H1 (cell line): ENCODE data around the gene HS3ST6. TPM values are rescaled to one million over a fixed set of nuclear protein-coding genes. Genes with fewer than 3 reads are reported as not detected.

Source experiments
- CTCF ChIA-PET: fragments of 300-600 bp; sonication (Branson Sonifier 250); formaldehyde crosslinking; loops from one replicate; lab custom pipeline; 2021; ENCODE audit not compliant: partially characterized antibody; lab: Charles Lee
- POLR2A ChIA-PET: fragments of 300-600 bp; sonication (Branson Sonifier 250); formaldehyde crosslinking; loops from one replicate; lab custom pipeline; 2021; ENCODE audit warnings: inconsistent platforms; ENCODE audit not compliant: partially characterized antibody; lab: Charles Lee
- DNase-seq, 2 experiments: peaks; one replicate each; pipeline versions ENCODE4 v3.0.0 to v3.0.0-alpha.2; 2010 to 2022; ENCODE audit warnings: low spot score in 2 of 2, low read depth in 1 of 2, mixed read lengths in 1 of 2
- FAIRE-seq: peaks from 2 replicates; lab custom pipeline; 2011; peaks lifted over from hg19 to GRCh38; lab: Jason Lieb, UNC
- H2AFZ ChIP-seq: 2 replicates; pipeline ENCODE4 v1.8.1; 2012; ENCODE audit warnings: low read length, inconsistent platforms
- H2AK5ac ChIP-seq: 2 replicates; pipeline ENCODE4 v1.6.1; 2013; ENCODE audit warnings: low read depth, low read length
- H2BK120ac ChIP-seq: replicated peaks from 2 replicates; pipeline ENCODE3; 2013; ENCODE audit warnings: low read depth, low read length, inconsistent platforms
- H2BK12ac ChIP-seq: 2 replicates; pipeline ENCODE4 v1.6.1; 2013; ENCODE audit warnings: low read depth, low read length
- H2BK15ac ChIP-seq: 2 replicates; pipeline ENCODE4 v1.6.1; 2013; ENCODE audit warnings: low read length
- H2BK20ac ChIP-seq: 2 replicates; pipeline ENCODE4 v1.6.1; 2013; ENCODE audit warnings: low read length
- H2BK5ac ChIP-seq: 2 replicates; pipeline ENCODE4 v1.6.1; 2013; ENCODE audit warnings: low read depth, low read length
- H3K14ac ChIP-seq: 2 replicates; pipeline ENCODE4 v1.6.1; 2013; ENCODE audit warnings: inconsistent platforms; ENCODE audit not compliant: insufficient read length
- H3K18ac ChIP-seq: 2 replicates; pipeline ENCODE4 v1.6.1; 2013; ENCODE audit warnings: low read length; ENCODE audit errors: extremely low read depth
- H3K23ac ChIP-seq: 2 replicates; pipeline ENCODE4 v1.6.1; 2013; ENCODE audit warnings: inconsistent platforms; ENCODE audit not compliant: insufficient read length
- H3K23me2 ChIP-seq: 2 replicates; pipeline ENCODE4 v1.6.1; 2013; ENCODE audit warnings: low read depth, low read length
- H3K27ac ChIP-seq: 2 replicates; pipeline ENCODE4 v1.6.1; 2011; ENCODE audit warnings: low read depth, low read length, inconsistent platforms
- H3K27me3 ChIP-seq, 4 experiments: replicated peaks in 1 of 4; 1 replicate in 1 of 4; 2 replicates in 3 of 4; pipeline versions ENCODE4 v1.6.1 to v1.8.1; 2011 to 2013; ENCODE audit warnings: low read length in 3 of 4, mild to moderate bottlenecking in 3 of 4, inconsistent platforms in 2 of 4, mixed read lengths in 2 of 4, moderate library complexity in 1 of 4; ENCODE audit not compliant: control insufficient read depth in 3 of 4, insufficient read depth in 3 of 4; ENCODE audit errors: extremely low read depth in 1 of 4
- H3K36me3 ChIP-seq, 4 experiments: 2 replicates each; pipeline versions ENCODE4 v1.6.1 to v1.8.1; 2011 to 2013; ENCODE audit warnings: mild to moderate bottlenecking in 4 of 4, low read length in 3 of 4, moderate library complexity in 2 of 4, control low read depth in 1 of 4, inconsistent platforms in 1 of 4; ENCODE audit not compliant: insufficient read depth in 4 of 4, control insufficient read depth in 2 of 4
- H3K4ac ChIP-seq: replicated peaks from 2 replicates; pipeline ENCODE3; 2013; ENCODE audit warnings: low read length, low read depth, mixed read lengths, inconsistent platforms; ENCODE audit not compliant: insufficient read length
- H3K4me1 ChIP-seq, 4 experiments: replicated peaks in 1 of 4; 1 replicate in 1 of 4; 2 replicates in 3 of 4; pipeline versions ENCODE4 v1.6.1 to v1.8.1; 2011 to 2013; ENCODE audit warnings: low read length in 3 of 4, inconsistent platforms in 2 of 4, mixed read lengths in 1 of 4; ENCODE audit not compliant: insufficient read depth in 4 of 4, control insufficient read depth in 3 of 4
- H3K4me2 ChIP-seq, 2 experiments: 2 replicates each; pipeline versions ENCODE4 v1.6.1 to v1.8.1; 2011 to 2013; ENCODE audit warnings: low read depth in 2 of 2, low read length in 2 of 2, control low read depth in 1 of 2, inconsistent platforms in 1 of 2, mild to moderate bottlenecking in 1 of 2; ENCODE audit not compliant: insufficient read depth in 1 of 2
- H3K4me3 ChIP-seq, 4 experiments: fragments of 200-600, 300-600 bp in 1 of 4; sonication (generic), shearing (Covaris generic), sonication (Bioruptor Twin) in 1 of 4; 2 replicates each; pipeline versions ENCODE4 v1.5.1 to v1.8.1; 2011 to 2016; ENCODE audit warnings: low read length in 4 of 4, low read depth in 3 of 4, control low read depth in 2 of 4, inconsistent platforms in 2 of 4, mild to moderate bottlenecking in 2 of 4, mixed read lengths in 1 of 4, moderate library complexity in 1 of 4; ENCODE audit not compliant: insufficient read depth in 2 of 4; ENCODE audit errors: extremely low read depth in 1 of 4
- H3K56ac ChIP-seq: replicated peaks from 2 replicates; pipeline ENCODE3; 2013; ENCODE audit warnings: low read depth, mild to moderate bottlenecking, mixed read lengths, low read length, inconsistent platforms; ENCODE audit not compliant: insufficient read length
- H3K79me1 ChIP-seq: 2 replicates; pipeline ENCODE4 v1.6.1; 2013; ENCODE audit warnings: low read depth, low read length, control low read depth
- H3K79me2 ChIP-seq, 2 experiments: 2 replicates each; pipeline versions ENCODE4 v1.6.1 to v1.8.1; 2012 to 2013; ENCODE audit warnings: low read length in 2 of 2, mild to moderate bottlenecking in 2 of 2, inconsistent platforms in 1 of 2; ENCODE audit not compliant: insufficient read depth in 2 of 2, control insufficient read depth in 1 of 2
- H3K9ac ChIP-seq, 4 experiments: replicated peaks in 1 of 4; 1 replicate in 1 of 4; 2 replicates in 3 of 4; pipeline versions ENCODE4 v1.6.1 to v1.8.1; 2011 to 2013; ENCODE audit warnings: low read depth in 3 of 4, low read length in 3 of 4, control low read depth in 2 of 4, mild to moderate bottlenecking in 2 of 4, moderate library complexity in 2 of 4, inconsistent platforms in 1 of 4; ENCODE audit errors: extremely low read depth in 1 of 4
- H3K9me3 ChIP-seq, 2 experiments: 2 replicates each; pipeline versions ENCODE4 v1.6.1 to v1.8.1; 2012 to 2013; ENCODE audit warnings: mild to moderate bottlenecking in 2 of 2, moderate library complexity in 2 of 2, control low read depth in 1 of 2, inconsistent platforms in 1 of 2, low read depth in 1 of 2, low read length in 1 of 2, mixed read lengths in 1 of 2; ENCODE audit not compliant: insufficient read depth in 2 of 2
- H4K20me1 ChIP-seq, 2 experiments: replicated peaks in 1 of 2; 2 replicates each; pipeline versions ENCODE3 to v1.8.1; 2011 to 2013; ENCODE audit warnings: inconsistent platforms in 2 of 2, low read length in 2 of 2, mild to moderate bottlenecking in 1 of 2; ENCODE audit not compliant: insufficient read depth in 2 of 2, control insufficient read depth in 1 of 2
- H4K5ac ChIP-seq: 2 replicates; pipeline ENCODE4 v1.6.1; 2013; ENCODE audit warnings: low read length, low read depth, mixed read lengths, inconsistent platforms; ENCODE audit not compliant: insufficient read length
- H4K8ac ChIP-seq: 2 replicates; pipeline ENCODE4 v1.8.0; 2013; ENCODE audit warnings: mild to moderate bottlenecking, moderate library complexity, low read length, inconsistent platforms; ENCODE audit not compliant: insufficient read depth; ENCODE audit errors: extremely low read depth
- H4K91ac ChIP-seq: replicated peaks from 2 replicates; pipeline ENCODE3; 2013; ENCODE audit warnings: low read length, mixed read lengths, inconsistent platforms; ENCODE audit not compliant: insufficient read length
- PHF8 ChIP-seq: fragments of 200-600 bp; sonication (generic); conservative IDR thresholded peaks from 2 replicates; pipeline ENCODE4 v1.7.1; 2012; ENCODE audit warnings: low read depth, mild to moderate bottlenecking, inconsistent platforms, low read length, moderate library complexity
- WGBS, 2 experiments: shearing (Covaris generic) in 1 of 2; methylation state at CpG; one replicate each; pipeline versions ENCODE4 v1.1.6 to v1.1.7; 2013 to 2015; ENCODE audit warnings: low lambda C conversion rate in 2 of 2, mixed read lengths in 2 of 2, inconsistent platforms in 1 of 2, low coverage in 1 of 2, missing lambda C conversion rate in 1 of 2; ENCODE audit not compliant: insufficient replicate concordance in 2 of 2, insufficient coverage in 1 of 2, insufficient read length in 1 of 2; ENCODE audit errors: extremely low coverage in 1 of 2, missing lambda C conversion rate in 1 of 2; 5-methylcytosine and 5-hydroxymethylcytosine counted together
- polyA plus RNA-seq, 7 experiments: library from polyadenylated mRNA; depleted of rRNA in 3 of 7; stranded (reverse) in 5 of 7; unstranded in 2 of 7; fragments of >200 nt in 5 of 7; fragments of 200-250 nt in 2 of 7; gene quantifications; 1 replicate in 5 of 7; 2 replicates in 1 of 7; 4 replicates in 1 of 7; pipeline versions ENCODE4 v1.2.1 to v1.2.3, GENCODE V29; 2011 to 2013; ENCODE audit warnings: missing spikeins in 2 of 7, mixed read lengths in 2 of 7
- total RNA-seq: library from RNA; stranded (reverse); fragmentation: NEBNext Ultra II Directional; extraction: Animal tissue kit (Norgen Biotek cat#: 25700); gene quantifications from 2 replicates; pipeline ENCODE4 v1.2.1, GENCODE V29; 2021

Gene HS3ST6
- total and polyA plus RNA-seq, 2 of the 8 experiments (the other 6 are each of a cell fraction or from before 2014, with no cell fraction given), result 0.36 to 0.39 TPM

DNA sequence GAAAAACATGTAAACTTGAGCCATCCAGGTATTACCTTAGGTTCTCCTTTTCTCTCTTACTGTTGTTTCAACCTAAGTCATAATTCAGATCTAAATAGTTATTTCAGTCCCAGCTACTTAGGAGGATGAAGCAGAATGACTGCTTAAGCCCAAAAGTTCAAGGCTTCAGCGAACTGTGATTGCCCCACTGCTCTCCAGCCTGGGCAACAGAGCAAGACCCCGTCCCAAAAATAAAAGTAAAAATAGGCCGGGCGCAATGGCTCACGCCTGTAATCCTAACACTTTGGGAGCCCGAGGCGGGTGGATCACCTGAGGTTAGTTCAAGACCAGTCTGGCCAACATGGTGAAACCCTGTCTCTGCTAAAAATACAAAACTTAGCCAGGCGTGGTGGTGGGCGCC is 55.8 kb downstream of the HS3ST6 start:
- no peak overlapping the region for H3K56ac ChIP-seq
- H3K4me2 ChIP-seq, result no peak overlapping the region
- H2BK20ac ChIP-seq, result no peak overlapping the region
- DNase-seq (no peak), FAIRE-seq (no peak)
- peaks cover 0 to 6% (median 2%) of the 10 kb centered on the region in 4 experiments; a peak in 6 of 7 replicates for H3K27me3 ChIP-seq
- no peak overlapping the region for H3K9ac ChIP-seq
- no peak overlapping the region for H3K23ac ChIP-seq
- H2AK5ac ChIP-seq, result no peak overlapping the region
- no peaks in the 10 kb centered on the region for H3K9me3 ChIP-seq
- H2BK12ac ChIP-seq, result no peak overlapping the region
- no peak overlapping the region for H2BK15ac ChIP-seq
- no peak overlapping the region for H3K4ac ChIP-seq
- H3K18ac ChIP-seq, result no peak overlapping the region
- no peaks in the 10 kb centered on the region for H3K36me3 ChIP-seq
- no peak overlapping the region for H2BK120ac ChIP-seq
- no peaks in the 10 kb centered on the region for H4K20me1 ChIP-seq
- ChIA-PET POLR2A (interaction anchor here (1.2 to 2.6 kb wide), 2 partner anchors 99 to 102 kb away, joined by 3 to 8 read pairs; partner anchors contain the start of gene RPS2), CTCF (interaction anchor here (0.6 to 6.6 kb wide), 16 partner anchors 8 to 1382 kb away, joined by 3 to 75 read pairs (median 4); no protein-coding TSS in a partner anchor)
- no peaks in the 10 kb centered on the region for H3K79me1 ChIP-seq
- H3K4me1 ChIP-seq, result no peaks in the 10 kb centered on the region
- no peak overlapping the region for H3K14ac ChIP-seq
- no peak overlapping the region for H3K4me3 ChIP-seq
- TF ChIP-seq PHF8, result no peak
- no peaks in the 10 kb centered on the region for H3K79me2 ChIP-seq
- H3K27ac ChIP-seq, result no peak overlapping the region
- H4K91ac ChIP-seq, result no peak overlapping the region
- H4K5ac ChIP-seq, result no peak overlapping the region
- no peak overlapping the region for H2BK5ac ChIP-seq
- no peak overlapping the region for H2AFZ ChIP-seq
- WGBS, 2 experiments, result 87% methylated on average over 7 of the region's 9 CpGs; no CpG with 5 or more reads in 1 of the 2 experiments
- no peaks in the 10 kb centered on the region for H3K23me2 ChIP-seq
- no peak overlapping the region for H4K8ac ChIP-seq
